ENCODE data around the gene NFATC4. TPM values are rescaled to one million over a fixed set of nuclear protein-coding genes. Genes with fewer than 3 reads are reported as not detected.

NFATC4 gene
- total RNA-seq, 2 donors from 2014 or later = 24.8 to 34.1 TPM

- TF ChIP-seq, protein P1, sequence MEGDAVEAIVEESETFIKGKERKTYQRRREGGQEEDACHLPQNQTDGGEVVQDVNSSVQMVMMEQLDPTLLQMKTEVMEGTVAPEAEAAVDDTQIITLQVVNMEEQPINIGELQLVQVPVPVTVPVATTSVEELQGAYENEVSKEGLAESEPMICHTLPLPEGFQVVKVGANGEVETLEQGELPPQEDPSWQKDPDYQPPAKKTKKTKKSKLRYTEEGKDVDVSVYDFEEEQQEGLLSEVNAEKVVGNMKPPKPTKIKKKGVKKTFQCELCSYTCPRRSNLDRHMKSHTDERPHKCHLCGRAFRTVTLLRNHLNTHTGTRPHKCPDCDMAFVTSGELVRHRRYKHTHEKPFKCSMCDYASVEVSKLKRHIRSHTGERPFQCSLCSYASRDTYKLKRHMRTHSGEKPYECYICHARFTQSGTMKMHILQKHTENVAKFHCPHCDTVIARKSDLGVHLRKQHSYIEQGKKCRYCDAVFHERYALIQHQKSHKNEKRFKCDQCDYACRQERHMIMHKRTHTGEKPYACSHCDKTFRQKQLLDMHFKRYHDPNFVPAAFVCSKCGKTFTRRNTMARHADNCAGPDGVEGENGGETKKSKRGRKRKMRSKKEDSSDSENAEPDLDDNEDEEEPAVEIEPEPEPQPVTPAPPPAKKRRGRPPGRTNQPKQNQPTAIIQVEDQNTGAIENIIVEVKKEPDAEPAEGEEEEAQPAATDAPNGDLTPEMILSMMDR (conservative IDR thresholded peaks at IDR 0.05) = no peak
- 96 to 100% methylated on average over 2 of the region's 2 CpGs for WGBS, 2 experiments (ENCODE audit: insufficient coverage in 1 of 2, insufficient read length in 1 of 2)
- no peaks in the 10 kb centered on the region for H3K4me1 ChIP-seq (ENCODE audit: control insufficient read depth, insufficient read depth, low read length)
- no peaks in the 10 kb centered on the region for H3K4me1 Mint-ChIP-seq
- no peak overlapping the region for H3K4me3 ChIP-seq (ENCODE audit: low read length)
- peaks cover 87% of the 10 kb centered on the region for H3K27me3 Mint-ChIP-seq (ENCODE audit: insufficient read depth)
- H3K4me3 Mint-ChIP-seq = no peak overlapping the region
- no peak for DNase-seq
- H3K36me3 Mint-ChIP-seq (ENCODE audit: low read depth) = no peaks in the 10 kb centered on the region
- H3K36me3 ChIP-seq (ENCODE audit: control insufficient read depth, insufficient read depth, low read length) = no peaks in the 10 kb centered on the region
- no peaks in the 10 kb centered on the region for H3K9me3 Mint-ChIP-seq
- H3K27ac Mint-ChIP-seq = no peak overlapping the region
- H3K9me3 ChIP-seq (ENCODE audit: control insufficient read depth, low read length) = no peaks in the 10 kb centered on the region
- no peak overlapping the region for H3K27ac ChIP-seq (ENCODE audit: low read depth, low read length)
- peaks cover 75% of the 10 kb centered on the region for H3K27me3 ChIP-seq (ENCODE audit: control insufficient read depth, insufficient read depth, low read length, poor library complexity, severe bottlenecking)
- H3K9ac ChIP-seq (ENCODE audit: extremely low read depth, low read length, poor library complexity, severe bottlenecking) = no peak overlapping the region
Measured at GRCh38 chr14:24348186-24348585, 19.8 kb upstream of the NFATC4 start.

- no peak overlapping the region for H3K4me3 ChIP-seq (ENCODE audit: low read length)
- H3K36me3 ChIP-seq (ENCODE audit: control insufficient read depth, insufficient read depth, low read length) = no peaks in the 10 kb centered on the region
- no peak overlapping the region for H3K9ac ChIP-seq (ENCODE audit: extremely low read depth, low read length, poor library complexity, severe bottlenecking)
- no peaks in the 10 kb centered on the region for H3K9me3 Mint-ChIP-seq
- H3K9me3 ChIP-seq (ENCODE audit: control insufficient read depth, low read length) = no peaks in the 10 kb centered on the region
- H3K36me3 Mint-ChIP-seq (ENCODE audit: low read depth) = no peaks in the 10 kb centered on the region
- TF ChIP-seq, protein P1 (conservative IDR thresholded peaks at IDR 0.05) = no peak
- H3K4me1 ChIP-seq (ENCODE audit: control insufficient read depth, insufficient read depth, low read length) = no peaks in the 10 kb centered on the region
- WGBS, 2 experiments (ENCODE audit: insufficient coverage in 1 of 2, insufficient read length in 1 of 2) = 54 to 75% methylated on average over 3 to 5 of the region's 5 CpGs
- no peak overlapping the region for H3K4me3 Mint-ChIP-seq
- H3K27ac Mint-ChIP-seq = no peak overlapping the region
- peaks cover 71% of the 10 kb centered on the region for H3K27me3 ChIP-seq (ENCODE audit: control insufficient read depth, insufficient read depth, low read length, poor library complexity, severe bottlenecking)
- H3K4me1 Mint-ChIP-seq = no peaks in the 10 kb centered on the region
- no peak overlapping the region for H3K27ac ChIP-seq (ENCODE audit: low read depth, low read length)
- no peak for DNase-seq
- peaks cover 86% of the 10 kb centered on the region for H3K27me3 Mint-ChIP-seq (ENCODE audit: insufficient read depth)
Measured at GRCh38 chr14:24349742-24350141, 18.2 kb upstream of the NFATC4 start.

DNA sequence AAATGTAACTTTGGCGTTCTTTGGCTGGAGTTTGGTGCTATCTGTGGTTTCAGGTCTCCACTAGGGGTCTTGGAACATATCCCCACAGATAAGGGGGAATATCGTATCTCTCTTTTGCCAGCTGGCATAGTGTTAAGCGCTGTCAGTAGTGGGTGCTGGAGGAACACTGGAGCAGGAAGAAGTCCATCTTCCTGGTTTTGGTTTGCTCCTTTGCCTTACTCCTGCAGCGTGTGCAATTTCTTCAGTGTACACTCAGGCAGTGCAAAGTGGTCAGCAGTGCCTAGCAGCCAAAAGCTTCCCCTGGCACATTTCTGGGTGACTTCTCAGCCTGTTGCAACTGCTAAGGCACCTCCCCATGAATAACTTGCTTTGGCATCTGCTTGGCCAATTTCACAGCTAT lies 16.5 kb upstream of the NFATC4 start:
- TF ChIP-seq, protein P1 (conservative IDR thresholded peaks at IDR 0.05) = peak; percentile 38
- no peak overlapping the region for H3K27ac Mint-ChIP-seq
- no peak overlapping the region for H3K4me3 Mint-ChIP-seq
- no peaks in the 10 kb centered on the region for H3K4me1 ChIP-seq (ENCODE audit: control insufficient read depth, insufficient read depth, low read length)
- peaks cover 80% of the 10 kb centered on the region for H3K27me3 Mint-ChIP-seq (ENCODE audit: insufficient read depth)
- no peaks in the 10 kb centered on the region for H3K36me3 ChIP-seq (ENCODE audit: control insufficient read depth, insufficient read depth, low read length)
- H3K4me1 Mint-ChIP-seq = no peaks in the 10 kb centered on the region
- H3K27ac ChIP-seq (ENCODE audit: low read depth, low read length) = no peak overlapping the region
- peak; percentile 28 for DNase-seq
- no peaks in the 10 kb centered on the region for H3K9me3 ChIP-seq (ENCODE audit: control insufficient read depth, low read length)
- H3K36me3 Mint-ChIP-seq (ENCODE audit: low read depth) = no peaks in the 10 kb centered on the region
- no peak overlapping the region for H3K4me3 ChIP-seq (ENCODE audit: low read length)
- H3K27me3 ChIP-seq (ENCODE audit: control insufficient read depth, insufficient read depth, low read length, poor library complexity, severe bottlenecking) = peaks cover 63% of the 10 kb centered on the region
- no peaks in the 10 kb centered on the region for H3K9me3 Mint-ChIP-seq
- no peak overlapping the region for H3K9ac ChIP-seq (ENCODE audit: extremely low read depth, low read length, poor library complexity, severe bottlenecking)
- WGBS, 2 experiments (ENCODE audit: insufficient coverage in 1 of 2, insufficient read length in 1 of 2) = 4 to 39% methylated on average over 2 to 4 of the region's 4 CpGs
